ENCODE measurements around the gene PALD1.

The PALD1 gene

DNA sequence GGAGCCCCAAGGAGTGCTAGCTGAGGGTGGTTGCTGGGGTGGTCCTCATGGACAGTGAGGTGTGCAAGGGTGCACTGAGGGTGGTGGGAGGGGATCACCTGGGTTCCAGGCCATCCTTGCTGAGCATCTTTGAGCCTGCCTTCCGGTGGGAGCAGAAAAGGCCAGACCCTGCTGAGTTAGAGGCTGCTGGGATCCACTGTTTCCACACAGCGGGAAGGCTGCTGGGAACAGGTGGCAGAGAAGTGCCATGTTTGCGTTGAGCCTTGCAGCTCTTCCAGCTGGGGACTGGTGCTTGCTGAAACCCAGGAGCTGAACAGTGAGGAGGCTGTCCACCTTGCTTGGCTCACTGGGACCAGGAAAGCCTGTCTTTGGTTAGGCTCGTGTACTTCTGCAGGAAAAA, 89.0 kb downstream of the PALD1 start:
- DNase-seq (ENCODE audit: insufficient read length, low spot score) (no peak), FAIRE-seq (no peak)
- TF ChIP-seq, protein P1, sequence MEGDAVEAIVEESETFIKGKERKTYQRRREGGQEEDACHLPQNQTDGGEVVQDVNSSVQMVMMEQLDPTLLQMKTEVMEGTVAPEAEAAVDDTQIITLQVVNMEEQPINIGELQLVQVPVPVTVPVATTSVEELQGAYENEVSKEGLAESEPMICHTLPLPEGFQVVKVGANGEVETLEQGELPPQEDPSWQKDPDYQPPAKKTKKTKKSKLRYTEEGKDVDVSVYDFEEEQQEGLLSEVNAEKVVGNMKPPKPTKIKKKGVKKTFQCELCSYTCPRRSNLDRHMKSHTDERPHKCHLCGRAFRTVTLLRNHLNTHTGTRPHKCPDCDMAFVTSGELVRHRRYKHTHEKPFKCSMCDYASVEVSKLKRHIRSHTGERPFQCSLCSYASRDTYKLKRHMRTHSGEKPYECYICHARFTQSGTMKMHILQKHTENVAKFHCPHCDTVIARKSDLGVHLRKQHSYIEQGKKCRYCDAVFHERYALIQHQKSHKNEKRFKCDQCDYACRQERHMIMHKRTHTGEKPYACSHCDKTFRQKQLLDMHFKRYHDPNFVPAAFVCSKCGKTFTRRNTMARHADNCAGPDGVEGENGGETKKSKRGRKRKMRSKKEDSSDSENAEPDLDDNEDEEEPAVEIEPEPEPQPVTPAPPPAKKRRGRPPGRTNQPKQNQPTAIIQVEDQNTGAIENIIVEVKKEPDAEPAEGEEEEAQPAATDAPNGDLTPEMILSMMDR (IDR thresholded peaks at IDR 0.05; ENCODE audit: insufficient read depth, missing control alignments): no peak

DNA sequence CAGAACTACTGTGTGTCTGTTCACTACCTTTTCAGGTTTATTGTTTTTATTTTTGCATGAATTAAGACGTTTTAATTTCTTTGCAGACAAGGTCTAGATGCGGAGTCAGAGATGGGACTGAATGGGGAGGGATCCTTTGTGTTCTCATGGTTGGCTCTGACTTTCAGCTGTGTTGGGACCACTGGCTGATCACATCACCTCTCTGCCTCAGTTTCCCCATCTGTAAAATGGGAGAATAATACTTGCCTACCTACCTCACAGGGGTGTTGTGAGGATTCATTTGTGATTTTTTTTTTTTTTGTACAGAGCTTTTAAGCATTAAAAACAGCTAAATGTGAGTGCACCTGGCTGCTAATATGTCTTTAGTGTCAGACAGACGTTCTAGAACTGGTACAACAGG, 89.5 kb downstream of the PALD1 start:
- TF ChIP-seq, protein P1 (IDR thresholded peaks at IDR 0.05; ENCODE audit: insufficient read depth, missing control alignments): no peak
- FAIRE-seq (no peak), DNase-seq (ENCODE audit: insufficient read length, low spot score) (no peak)

- DNase-seq (ENCODE audit: insufficient read length, low spot score) (no peak), FAIRE-seq (no peak)
- TF ChIP-seq, protein P1 (IDR thresholded peaks at IDR 0.05; ENCODE audit: insufficient read depth, missing control alignments): no peak
Observed at GRCh38 chr10:70568781-70569495, 90.4 kb downstream of the PALD1 start.

GRCh38 chr10:70571236-70571635, 92.7 kb downstream of the PALD1 start:
- TF ChIP-seq, protein P1 (IDR thresholded peaks at IDR 0.05; ENCODE audit: insufficient read depth, missing control alignments): no peak
- FAIRE-seq (no peak), DNase-seq (ENCODE audit: insufficient read length, low spot score) (no peak)

GRCh38 chr10:70571636-70572439, 93.3 kb downstream of the PALD1 start:
- FAIRE-seq (no peak), DNase-seq (ENCODE audit: insufficient read length, low spot score) (no peak)
- TF ChIP-seq, protein P1 (IDR thresholded peaks at IDR 0.05; ENCODE audit: insufficient read depth, missing control alignments): no peak

DNA sequence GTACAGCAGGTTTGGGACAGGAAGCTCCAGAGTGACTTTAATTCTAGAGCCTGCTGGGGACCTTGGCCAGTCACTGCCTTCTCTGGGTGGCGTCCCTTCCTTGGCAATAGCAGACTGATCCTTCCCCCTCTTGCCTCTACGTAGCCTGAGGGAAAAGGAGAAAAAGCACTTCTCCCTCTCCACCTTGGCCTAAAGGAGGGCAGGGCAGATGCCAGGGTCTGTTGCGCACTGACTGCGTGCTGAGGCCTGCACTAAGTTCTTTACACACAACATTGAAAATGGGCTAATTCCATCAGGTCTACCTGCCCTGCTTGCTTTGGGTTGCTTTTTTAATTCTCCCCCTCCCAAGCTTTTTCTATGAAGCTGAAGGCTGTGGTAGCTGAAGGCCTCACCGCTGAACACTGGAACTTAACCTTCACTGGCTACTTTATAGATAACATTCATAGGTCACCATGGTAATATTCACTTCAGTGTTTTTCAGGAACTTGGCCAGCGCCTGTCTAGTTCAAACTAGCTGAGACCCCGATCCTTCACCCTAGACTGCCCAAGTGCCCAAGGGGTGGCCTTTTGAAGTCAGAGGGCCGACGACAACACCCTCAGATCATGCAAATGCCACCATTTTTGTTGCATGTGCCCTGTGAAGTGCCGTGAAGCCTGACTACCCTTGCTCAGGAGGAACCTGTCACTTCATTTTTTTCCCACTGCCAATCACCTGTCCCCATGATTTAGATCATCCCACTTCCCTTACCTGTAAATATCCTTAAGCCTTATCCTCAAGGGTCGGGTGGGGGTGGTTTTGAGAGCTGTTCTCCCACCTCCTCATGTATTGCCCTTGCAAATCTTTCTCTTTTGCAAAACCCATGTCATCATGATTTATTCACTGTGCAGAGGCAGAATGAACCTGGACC, 95.3 kb downstream of the PALD1 start:
- DNase-seq (ENCODE audit: insufficient read length, low spot score) (no peak), FAIRE-seq (no peak)
- TF ChIP-seq, protein P1 (IDR thresholded peaks at IDR 0.05; ENCODE audit: insufficient read depth, missing control alignments): no peak

Measured in D721Med (cell line).